ENCODE results near the gene PAAF1.
"Not testable (repeated sequence)": the region's sequence is repeated elsewhere in the genome, so short reads cannot be mapped to it uniquely, and the experiment has no call there.

Gene PAAF1, protein sequence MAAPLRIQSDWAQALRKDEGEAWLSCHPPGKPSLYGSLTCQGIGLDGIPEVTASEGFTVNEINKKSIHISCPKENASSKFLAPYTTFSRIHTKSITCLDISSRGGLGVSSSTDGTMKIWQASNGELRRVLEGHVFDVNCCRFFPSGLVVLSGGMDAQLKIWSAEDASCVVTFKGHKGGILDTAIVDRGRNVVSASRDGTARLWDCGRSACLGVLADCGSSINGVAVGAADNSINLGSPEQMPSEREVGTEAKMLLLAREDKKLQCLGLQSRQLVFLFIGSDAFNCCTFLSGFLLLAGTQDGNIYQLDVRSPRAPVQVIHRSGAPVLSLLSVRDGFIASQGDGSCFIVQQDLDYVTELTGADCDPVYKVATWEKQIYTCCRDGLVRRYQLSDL

DNA sequence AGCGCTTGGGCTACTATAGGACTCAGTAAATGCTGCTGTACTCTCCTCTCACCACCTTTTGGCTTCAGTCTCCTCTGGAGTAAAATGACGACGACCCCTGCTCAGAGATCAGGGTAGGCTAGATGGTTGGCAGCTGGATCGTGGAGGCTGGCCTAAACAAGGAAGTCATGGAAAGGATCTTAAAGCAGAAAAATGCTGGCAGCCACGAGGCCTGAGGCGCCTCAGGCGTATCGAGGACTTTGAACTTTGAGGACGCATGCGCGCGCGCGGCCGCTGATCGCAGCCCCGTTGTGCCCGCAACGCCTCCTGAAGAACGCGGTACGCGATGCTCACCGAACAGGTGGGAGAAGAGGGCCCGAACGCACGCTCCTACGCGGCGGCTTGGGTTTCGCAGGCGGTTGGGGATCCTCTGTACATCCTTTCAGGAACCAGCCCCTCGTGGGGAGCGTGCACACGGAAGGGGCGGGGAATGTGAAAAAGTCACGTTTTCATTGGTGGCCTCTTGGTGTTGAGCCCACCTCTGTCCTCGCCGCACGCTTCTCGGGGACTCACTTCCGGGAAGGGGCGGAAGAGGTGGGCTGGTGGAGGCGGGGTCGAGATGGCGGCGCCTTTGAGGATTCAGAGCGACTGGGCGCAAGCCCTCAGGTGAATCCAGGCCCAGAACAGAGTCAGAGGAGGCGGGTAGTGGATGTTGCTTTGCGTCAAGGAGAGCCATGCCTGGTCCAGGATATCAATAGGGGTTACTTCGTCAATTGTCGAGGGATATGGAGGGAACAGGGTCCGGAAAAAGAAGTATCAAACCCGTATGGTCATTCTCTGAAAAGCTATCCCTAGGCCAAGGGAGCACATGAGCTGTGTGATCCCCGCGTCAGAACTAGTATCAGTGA is at the start of gene PAAF1, which contains the start of gene COA4:
TSS of gene PAAF1 (plus strand) at position 576 of the 887 bp plus-strand sequence. CDS start at position 599, 23 bp downstream.
TSS of gene COA4 (minus strand) at position 423 of the 887 bp plus-strand sequence. CDS start 3,468 bp downstream, outside the sequence.
- peak; percentile 97 for DNase-seq

DNA sequence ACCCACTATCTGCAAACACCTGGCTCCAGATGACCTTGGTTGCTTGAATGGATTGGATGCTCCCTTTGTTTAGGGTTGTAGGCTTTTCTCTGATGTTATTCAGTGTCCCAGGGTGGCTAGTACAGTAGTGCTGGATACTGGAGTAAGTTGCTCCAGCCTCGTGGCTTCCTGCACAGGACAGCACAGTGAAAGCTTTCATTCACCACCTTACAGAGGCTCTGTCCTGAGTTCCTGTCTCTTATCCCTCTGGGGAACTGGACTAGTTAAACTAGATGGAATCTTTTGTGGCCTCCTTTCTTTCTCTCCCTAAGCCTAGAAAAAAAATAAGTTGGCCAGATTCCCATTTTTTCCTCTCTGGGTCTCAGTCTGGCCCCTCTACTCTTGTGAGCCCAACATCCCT is 46.5 kb upstream of the PAAF1 start:
- no peak for DNase-seq

DNA sequence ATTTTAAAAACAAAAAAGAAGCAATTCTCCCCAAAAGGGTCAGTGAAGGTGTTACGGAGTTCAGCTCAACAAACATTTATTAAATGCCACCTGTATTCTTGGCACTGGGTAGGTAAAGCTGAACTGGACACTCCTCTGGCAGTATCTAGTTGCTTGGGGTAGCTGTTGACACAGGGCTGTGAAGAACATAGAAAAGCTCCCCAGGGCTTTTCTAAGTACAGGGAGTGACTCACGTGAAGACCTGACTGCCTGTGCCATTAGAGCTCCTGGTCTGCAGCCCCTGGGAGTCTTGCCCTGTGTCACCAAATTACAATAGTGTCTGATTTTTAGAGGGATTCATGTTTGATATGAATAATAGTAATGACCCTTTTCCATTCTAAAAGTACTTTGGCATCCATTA is 43.7 kb upstream of the PAAF1 start:
- no peak for DNase-seq

DNA sequence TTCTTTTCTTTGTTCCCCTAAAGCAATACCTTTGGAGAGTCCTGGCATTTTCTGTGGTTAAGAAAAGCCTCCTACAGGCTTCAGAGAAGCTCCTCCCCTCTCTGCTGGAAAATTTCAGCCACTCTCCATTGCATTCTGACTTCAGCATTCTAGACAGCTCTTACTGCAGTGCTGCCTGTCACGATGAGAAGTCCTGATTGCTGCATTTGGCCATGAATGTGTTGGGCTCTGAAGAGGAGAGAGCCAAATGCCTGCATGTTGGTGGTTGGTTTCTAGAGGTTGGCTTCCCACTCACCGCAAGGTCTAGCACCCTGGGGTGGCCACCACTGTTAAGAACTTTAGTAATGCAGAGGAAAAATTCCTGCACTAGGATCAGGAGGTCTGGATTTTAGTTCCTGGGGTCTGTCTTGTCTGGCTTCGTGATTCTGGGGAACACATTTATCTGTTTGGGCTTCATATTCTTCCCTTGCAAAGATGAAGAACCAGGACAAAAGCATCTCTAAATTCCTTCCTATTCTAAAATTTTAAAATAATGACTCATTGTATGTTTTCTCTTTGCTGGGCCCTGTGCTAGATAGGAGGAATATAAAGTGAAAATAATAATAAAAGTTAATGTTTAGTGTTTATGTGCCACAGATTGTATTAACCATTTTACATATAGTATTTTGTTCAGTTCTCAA is 38.2 kb upstream of the PAAF1 start:
- DNase-seq: no peak

DNA sequence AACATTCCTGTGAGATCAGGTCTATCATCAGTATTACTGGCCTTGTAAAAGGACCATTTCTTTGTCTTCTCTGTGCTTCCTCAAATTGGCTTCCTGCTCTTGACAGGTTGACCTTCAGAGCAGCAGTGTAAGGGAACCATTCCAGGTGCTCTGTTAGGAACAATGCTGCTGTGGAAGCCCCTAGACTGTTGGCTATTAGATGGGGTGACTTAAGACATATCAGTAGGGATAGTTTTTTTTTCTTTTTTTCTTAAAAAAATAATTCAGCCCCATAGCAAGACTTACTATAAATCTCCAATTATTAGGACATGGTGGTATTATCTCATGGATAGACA is 37.7 kb upstream of the PAAF1 start:
- DNase-seq: no peak

DNA sequence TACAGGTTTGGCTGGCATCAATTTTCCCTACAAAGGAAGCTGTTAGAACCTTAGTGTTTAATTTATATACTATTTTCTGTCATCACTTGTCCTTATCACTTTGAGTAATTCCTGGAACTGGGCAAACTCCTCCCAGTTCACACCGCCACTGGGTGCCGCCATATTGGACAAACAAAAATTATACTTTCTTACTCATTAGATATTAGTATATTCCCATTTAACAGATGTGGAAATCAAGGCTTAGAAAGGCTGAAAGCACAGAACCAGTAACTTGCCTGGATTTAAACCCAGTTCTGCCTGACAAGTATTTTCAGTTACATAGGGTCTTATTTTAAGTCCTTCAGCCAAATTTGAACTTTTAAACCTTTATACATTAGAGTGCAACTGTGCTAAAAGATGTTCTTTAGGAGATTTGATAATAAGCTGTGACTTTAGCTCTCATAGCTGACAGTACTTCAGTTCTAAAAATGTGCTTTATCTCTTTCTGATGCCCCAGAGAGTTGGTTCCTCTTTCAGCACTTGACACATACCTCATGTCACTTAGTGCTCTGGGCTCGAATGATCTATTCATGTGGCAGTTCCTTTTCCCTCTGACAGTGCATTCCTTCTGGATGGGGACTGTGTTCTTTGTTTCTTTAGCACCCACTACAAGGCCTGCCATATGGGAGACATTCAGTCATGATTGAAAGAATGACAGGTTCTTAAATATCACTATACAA is 25.6 kb upstream of the PAAF1 start:
- DNase-seq: no peak

DNA sequence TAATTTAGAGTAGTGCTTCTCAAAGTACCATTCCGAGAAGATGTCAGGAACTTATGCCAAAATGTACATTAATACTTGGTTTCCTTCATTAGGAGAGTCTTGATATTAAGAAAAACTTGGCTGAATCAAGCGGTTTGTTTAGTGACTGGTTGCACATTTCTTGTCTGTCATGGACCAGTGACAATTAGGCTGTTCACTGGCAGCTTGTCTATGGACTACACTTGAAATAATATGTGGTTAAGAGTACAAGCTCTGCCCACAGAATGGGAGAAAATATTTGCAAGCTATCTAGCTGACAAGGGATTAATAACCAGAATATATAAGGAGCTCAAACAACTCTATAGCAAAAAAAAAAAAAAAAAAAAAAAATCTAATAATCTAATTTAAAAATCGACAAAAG is 24.8 kb upstream of the PAAF1 start:
- no peak for DNase-seq

DNA sequence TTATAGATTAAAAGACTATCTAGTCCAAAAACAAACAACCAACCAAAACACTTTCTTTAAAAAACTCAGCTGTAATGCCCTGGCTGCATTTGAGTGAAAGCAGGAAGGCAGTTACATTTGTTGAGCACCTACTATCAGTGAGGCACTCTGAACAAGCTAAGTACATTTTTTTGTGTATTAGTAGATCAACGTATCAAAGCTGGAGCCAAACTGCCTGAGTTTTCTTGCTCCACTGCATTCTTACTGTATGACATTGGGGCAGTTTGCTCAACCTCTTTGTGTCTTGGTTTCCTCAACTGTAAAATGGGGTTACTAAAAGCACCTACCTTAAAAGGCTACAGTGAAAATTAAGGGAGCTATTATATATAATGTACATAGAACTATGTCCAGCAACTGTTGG is 22.1 kb upstream of the PAAF1 start:
- DNase-seq: no peak

DNA sequence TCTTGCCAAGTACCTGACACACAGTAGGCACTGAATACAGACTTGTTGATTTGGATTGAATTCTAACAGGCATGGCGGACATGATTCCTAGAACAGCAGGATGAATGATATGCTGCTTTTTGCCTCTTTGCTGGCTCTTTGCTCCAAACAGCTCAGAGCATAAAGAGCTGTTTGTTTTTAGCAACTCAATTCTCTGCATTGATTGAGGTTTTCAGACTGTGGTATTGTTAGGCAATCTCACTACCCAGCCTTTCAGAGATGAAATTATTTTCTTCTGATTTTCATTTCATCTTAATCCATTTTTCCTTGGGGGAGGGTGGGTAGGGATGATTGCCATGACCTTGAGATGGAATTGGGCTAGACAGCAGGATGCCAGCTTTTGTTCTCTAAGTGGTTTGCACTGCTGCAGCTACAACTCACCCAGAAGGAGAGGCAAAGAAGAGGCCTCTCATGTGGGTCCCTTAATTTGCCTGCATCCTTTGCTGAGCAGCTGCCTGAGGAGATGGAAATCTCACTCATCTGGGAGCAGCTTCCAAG is 20.7 kb upstream of the PAAF1 start:
- DNase-seq: no peak

DNA sequence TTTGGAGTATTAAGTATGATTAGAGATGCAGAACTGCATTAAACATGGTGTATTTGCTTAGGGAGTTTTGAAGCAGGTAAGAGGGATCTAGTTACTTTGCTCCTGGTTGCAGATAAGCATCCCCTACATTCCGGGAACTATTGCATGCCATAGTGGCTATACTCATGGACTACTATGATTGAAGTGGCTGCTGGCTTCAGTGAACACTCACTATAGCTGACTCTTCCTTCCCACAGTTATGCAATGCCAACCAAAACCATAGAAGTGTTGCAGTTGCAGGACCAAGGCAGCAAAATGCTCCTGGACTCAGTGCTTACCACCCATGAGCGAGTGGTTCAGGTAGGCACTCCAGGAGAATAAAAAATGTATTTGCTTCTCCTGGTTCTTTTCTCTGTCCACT is 17.1 kb upstream of the PAAF1 start:
- no peak for DNase-seq

DNA sequence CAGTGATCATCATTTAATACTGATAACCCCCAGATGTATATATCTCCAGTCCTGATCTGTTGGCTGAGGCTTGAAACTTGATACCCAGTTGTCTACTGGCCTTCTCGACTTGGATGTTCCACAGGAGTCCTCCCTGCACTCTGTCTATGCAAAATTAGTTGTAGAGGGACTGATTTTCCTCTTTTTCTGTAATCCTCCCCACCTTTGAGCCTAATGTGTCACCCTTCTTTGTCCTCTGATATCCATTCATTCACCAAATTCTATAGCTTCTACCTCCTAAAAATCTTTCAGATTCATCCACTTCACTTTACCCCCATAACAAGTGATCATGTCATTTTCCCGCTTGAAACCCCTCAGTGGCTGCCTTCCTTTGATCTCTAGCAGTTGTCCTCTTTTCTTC is 16.6 kb upstream of the PAAF1 start:
- DNase-seq: no peak

DNA sequence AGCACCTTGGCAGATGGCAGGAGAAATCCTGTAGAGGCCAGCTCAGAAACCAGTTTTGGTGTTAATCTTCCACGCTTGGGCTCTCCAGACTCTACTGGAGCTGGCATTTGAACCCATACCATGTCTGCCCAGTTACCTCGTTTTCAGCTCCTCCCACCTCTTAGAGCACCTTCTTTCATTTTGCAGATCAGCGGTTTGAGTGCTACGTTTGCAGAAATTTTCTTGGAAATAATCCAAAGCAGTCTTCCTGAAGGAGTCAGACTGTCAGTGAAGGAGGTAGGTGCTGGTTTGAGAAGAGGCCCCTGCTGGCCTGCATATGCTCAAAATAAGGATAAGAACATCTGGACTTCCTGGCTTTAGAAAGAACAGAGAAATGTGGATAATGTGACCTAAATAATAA is 13.8 kb upstream of the PAAF1 start:
- no peak for DNase-seq

DNA sequence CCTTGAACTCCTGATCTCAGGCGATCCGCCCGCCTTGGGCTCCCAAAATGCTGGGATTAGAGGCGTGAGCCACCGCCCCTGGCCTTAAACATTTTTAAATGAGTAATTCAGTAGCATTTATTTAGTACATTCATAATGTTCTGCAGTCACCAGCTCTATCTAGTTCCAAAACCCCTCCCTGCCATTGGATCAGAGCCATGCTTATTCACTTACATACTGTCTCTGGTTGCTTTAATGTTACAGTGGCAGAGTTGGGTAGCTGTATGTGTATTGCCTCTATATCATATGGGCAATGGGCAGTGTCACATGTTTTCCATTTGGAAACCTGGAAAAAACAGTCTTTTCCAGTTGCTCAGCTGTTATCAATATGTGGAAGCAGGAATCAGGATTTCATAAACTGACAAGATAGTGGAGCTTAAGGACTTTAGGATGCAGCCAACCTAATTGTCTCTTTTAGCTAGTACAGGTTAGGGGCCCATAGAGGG is 10.7 kb upstream of the PAAF1 start:
- no peak for DNase-seq

DNA sequence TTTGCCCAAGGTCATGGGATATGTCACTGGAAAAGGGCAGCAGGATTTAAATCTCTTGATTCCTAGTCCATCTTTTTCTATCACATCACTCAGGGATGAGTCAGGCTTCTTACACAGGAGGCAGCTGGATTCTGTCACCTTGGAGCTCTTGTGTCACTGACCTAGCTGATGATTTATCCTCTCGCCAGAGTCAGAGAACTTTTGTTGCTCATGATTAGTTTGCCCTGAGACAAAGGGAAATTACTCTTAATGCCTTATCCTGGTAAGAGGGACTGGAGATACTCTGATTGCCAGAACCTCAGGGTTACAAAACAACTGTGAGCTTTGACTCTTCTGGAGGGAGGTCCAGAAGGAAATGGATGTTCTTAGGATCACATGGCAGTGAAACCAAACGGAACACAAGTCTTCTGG is 10.2 kb upstream of the PAAF1 start:
- no peak for DNase-seq

DNA sequence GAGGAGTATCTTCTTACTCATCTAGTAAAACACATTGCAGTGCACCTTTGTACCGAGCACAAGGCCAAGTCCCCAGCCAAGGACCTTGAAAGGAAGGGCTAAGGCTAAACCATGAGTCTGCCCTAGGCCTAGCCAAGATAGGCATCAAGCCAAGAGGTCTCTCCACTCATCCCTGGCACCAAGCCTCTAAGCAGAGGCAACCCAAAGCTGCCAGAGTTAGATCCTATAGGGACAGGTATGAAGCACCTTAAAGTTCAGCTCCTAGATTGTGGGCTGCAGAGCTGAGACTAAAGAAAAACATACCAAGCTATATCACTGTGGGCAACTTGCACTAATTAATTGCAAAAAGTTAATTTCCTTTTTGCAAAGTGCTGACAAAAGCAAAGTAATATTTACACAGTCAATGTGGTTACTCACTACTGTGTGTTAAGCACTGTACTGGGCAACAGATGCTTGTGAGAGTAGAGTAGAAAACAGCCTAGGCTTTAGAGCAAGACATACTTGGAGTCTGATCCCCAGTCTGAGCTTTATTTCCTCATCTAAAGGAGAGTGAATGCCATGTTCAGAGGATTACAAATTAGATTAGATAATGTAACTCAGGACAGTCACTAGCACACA is 7.4 kb upstream of the PAAF1 start:
- DNase-seq: no peak

DNA sequence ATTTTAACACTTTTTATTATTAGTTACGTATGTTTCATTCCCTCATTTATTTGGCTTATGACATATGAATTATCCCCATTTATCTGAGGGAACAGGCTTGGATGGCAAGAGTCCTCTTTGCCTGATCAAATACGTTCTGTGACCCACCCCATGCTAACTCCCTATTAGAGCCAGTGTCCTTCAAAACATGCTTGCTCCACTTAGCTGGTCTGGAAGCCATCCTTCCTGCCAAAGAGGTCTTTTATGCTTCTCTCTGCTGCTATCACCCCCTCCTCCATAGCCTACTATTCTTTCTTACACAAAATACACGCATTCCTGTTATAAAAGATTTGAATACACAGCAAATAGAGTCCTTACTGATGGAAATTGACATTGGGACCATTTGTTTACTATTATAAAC is 6.5 kb upstream of the PAAF1 start:
- no peak for DNase-seq

DNA sequence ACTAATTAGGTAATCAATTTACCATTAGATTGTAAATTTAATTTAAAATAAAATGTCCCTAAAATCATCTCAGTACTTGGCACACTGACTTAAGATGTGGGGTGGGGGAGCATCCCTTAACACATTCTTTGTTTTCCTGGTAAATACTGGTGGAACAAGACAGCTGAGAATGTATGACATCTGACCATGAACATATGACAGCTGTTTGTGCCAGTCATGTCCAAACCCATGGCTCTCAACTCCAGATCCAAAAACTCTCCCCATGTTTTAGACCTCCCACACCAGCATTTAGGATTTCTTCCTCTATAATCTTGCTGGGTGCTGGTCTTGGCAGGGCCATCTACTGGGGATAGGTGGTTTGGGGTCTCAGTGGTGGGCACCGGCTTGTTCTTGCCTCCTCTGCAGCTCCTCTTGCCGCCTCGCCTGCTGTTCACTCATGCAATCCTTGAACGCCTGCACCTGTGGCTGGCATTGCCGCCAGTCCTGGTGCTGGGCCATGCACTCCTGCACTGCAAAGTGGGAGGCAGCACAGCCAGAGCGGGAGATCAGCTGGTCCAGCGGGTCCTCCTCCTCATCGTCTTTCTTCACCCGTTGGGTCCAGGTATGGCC is 3.9 kb upstream of the PAAF1 start:
- peak; percentile 57 for DNase-seq

DNA sequence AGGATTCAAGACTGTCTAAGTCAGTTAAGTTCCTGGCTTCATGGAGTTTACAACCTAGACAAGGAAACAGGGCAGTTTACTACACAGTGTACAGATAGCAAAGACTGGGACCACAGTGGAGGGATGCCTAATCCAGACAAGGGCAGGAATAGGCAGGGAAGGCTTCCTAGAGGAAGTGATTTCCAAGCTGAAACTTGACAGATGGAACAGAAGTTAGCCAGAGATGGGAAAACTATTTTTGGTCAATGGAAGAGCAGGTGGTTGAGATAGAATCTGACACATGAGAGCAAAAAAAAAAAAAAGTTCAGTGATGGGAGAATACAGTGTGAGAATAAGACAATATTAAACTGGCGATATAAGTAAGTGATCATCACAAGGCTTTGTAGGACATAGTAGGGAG is 1.4 kb upstream of the PAAF1 start:
- DNase-seq: no peak

DNA sequence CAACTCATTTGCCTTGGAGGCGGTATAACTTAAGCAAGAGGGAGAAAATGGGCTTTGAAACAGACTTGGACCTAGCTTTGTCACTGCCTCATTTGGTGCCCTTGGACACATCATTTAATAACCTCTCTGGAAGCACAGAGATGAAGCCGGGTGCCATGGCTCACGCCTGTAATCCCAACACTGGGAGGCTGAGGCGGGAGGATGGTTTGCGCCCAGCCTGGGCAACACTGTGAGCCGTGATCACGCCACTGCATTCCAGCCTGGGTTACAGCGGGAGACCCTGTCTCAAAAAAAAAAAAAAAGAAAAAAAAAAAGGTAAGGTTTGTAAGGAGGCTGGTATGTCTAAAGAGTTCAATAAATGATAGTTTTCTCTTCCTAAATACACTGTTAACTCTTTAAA is 959 bp upstream of the PAAF1 start:
- DNase-seq: no peak

DNA sequence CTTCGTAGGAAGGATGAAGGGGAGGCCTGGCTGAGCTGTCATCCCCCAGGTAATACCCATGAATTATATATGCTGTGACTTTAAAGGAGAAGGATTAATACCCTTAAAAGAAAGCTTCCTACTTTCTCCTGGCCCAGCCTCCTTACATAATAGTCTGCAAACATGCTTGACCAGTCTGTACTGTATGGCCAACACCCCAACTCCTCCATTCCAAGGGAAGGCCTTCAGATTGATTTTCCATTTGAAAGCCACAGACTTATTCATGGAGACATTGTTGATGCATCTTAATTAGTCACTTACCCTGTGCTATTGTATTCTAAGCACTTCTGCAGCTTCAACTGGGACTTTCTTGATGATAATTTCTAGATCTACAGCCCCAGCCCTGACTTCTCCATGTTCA is 2.0 kb downstream of the PAAF1 start:
- DNase-seq: no peak

DNA sequence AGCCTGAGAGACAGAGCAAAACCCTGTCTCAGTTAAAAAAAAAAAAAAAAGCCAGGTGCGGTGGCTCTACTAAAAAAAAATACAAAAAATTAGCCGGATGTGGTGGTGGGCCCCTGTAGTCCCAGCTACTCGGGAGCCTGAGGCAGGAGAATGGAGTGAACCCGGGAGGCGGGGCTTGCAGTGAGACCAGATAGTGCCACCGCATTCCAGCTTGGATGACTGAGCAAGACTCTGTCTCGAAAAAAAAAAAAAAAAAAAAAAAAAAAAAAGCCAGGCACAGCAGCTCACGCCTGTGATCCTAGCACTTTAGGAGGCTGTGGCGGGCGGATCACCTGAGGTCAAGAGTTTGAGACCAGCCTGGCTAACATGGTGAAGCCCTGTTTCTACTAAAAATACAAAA is 3.6 kb downstream of the PAAF1 start:
- DNase-seq: not testable (repeated sequence)
